GM18907 (cell line): Measurements from ENCODE around the gene C9.
"Not testable (repeated sequence)": the region's sequence is repeated elsewhere in the genome, so short reads cannot be mapped to it uniquely, and the experiment has no call there.

Source experiments
- ATAC-seq: cut with Tn5 transposase; IDR thresholded peaks from one replicate; pipeline ENCODE4 v1.9.1; 2021; ENCODE audit warnings: mild to moderate bottlenecking, moderate library complexity; ENCODE audit not compliant: unreplicated experiment

Gene C9

DNA sequence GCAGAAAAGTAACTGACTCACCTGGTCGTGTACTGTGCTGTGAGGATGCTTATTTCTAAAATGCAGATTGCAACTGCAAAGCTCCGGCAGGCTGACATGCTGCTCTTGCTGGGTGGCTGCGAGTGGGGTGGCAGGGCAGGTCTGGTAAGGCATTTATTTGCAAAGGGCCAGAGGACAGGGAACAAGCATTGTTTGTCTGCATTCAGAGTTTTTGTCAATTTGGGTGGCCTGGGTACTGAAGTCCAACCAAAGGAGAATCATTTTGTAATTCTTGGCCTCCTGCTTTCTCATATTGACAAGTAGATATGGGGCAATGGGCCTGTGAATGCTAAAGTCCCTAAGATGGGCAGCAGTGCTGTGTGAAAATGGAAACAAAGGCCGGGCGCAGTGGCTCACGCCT lies at the start of gene C9:
C9 (minus strand) TSS at position 129 of the 400 bp plus-strand sequence; CDS start at position 98, 31 bp downstream.
- no peak for ATAC-seq

DNA sequence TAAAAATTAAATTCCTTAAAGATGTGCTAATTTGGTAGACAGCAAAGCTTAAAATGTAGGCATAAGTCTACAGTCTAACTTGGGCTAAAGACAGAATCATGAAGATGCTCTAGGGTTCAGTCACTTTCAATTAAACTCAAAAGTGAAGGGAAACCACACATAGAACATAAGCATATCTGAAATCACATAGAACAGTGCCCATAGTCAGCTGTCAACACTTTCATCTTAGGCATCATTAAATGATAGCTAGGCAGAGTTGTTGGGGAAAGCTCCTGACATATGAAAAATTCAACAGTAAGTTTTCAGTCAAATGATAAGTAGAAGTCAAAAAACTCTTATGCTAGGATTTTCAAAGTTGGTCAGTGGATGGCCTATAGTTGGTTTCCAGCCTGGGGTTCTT lies 49.5 kb upstream of the C9 start:
- no peak for ATAC-seq

DNA sequence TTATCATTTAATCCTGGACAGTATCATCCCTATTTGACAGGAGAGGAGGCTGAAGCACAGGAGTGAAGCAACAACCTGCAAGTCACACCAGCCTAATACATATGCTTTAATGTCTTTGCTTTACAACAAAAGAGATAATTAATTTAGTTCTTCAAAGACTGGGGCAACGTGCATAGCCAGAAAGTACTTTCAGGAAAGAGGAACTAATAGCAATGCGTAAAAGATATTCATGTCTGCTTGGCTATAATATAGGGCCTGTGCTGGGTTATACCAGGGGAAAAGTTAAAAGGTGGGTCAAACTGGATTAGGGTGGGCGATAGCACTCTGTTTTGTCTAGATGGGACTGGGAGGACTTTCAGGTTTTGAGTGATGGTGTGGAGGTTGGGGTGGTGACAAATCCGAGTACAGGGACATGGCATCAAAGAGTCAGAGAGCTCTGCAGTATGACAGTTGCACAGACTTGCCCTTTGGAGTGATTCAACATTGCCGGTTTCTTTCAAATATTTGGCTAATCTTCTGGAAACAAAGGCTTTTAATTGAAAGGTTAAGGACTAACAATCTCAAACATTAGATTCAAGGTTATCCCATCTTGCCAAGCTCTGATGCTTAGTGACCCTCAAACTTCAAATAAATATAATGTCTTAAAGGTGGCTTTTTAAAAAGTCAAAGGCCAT lies 48.6 kb upstream of the C9 start:
- no peak for ATAC-seq

DNA sequence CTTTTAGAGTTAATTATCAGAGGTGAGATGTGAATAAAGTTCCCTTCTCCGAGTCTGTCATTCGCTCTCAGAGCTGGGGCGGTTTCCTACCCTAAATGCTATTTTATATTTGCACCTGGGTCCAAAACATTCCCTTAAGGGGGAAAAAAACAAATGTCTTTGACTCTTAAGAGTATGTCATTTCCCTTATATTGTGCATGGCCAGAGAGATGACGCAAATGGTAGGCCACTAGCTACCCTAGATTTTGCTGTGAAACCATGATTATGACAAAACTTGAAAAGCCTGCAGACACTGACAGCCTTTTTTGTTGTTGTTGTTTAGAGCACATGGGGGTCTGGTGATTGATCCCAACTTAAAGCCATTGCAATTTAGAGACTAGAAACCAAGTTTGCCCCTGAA lies 47.7 kb upstream of the C9 start:
- ATAC-seq, result no peak

DNA sequence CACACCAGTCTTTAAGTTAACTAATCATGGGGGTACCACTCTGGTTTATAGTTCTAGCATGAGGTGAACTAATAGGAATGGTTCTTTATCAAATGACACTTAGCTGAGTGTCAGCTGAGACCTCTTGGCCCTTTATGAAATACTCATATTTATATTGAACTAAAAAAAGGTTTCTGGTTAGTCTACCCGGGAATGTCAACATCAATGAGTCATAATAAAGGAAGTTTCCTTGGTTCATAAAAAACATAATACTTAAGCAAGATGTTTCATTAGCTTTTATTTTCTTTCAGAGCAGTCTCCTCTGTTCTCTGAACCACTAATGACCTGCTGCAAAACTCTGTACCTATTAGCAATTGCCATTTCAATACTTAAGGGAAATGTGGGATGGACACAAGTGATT lies 46.8 kb upstream of the C9 start:
- no peak for ATAC-seq

DNA sequence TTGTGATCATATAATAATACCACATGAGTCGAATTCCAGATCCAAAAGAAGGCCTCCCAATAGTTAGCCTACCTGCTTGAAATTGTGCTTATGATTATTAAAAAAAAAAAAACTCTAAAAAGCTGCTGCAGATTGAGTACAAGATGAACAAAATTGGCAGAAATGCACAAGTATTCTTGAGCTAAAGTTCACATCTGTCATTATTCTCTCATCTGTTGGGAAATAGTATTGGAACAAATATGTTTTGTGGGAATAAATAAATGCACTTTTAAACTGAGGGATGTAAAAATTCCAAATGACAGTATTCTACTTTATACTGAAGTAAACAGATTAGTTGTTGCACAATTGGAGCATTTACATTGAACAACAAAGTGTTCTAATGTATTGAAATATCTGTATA lies 44.7 kb upstream of the C9 start:
- no peak for ATAC-seq

DNA sequence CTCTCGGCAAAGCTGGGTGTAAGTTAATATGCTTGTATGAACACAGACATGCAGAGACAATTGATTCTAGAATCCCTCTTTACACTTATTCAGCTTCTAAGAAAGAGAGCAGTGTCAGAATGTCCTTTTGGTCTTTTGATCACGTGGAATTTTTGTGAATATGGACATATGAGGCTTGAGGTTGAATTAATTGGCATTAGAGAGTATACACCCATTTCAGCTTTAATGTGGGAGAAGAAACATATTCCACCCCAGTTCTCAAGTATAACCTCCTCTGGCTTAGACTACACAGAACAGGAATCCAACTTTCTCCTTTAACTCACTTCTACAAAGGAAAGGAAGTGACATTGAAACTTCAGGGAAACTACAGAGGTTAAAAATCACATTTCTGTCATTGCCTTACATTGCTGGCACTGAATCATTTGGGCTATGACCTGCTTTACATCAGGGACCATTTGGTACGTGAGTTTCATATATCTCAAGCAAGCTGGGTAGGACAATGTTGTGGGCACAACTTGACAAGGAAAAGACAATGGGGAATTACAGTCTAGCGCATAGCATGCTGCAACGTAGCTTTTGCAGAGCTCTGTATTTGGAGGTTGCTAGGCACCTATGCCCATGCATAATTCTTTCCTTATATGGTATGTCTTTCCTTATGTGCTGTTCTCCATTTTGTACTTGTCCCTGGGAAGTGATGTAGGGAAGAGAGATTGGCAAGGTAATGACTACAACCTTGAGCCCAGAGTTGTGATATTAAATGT lies 41.0 kb upstream of the C9 start:
- no peak for ATAC-seq

DNA sequence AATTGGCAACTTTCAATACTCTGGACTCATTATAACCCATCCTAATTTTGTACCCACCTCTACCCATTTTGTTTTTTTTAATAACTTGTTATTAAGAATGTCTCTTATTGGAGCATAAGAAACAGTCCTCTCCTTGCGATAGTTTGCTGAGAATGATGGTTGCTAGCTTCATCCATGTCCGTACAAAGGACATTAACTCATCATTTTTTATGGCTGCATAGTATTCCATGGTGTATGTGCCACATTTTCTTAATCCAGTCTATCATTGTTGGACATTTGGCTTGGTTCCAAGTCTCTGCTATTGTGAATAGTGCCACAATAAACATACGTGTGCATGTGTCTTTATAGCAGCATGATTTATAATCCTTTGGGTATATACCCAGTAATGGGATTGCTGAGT lies 39.5 kb upstream of the C9 start:
- ATAC-seq, result not testable (repeated sequence)

DNA sequence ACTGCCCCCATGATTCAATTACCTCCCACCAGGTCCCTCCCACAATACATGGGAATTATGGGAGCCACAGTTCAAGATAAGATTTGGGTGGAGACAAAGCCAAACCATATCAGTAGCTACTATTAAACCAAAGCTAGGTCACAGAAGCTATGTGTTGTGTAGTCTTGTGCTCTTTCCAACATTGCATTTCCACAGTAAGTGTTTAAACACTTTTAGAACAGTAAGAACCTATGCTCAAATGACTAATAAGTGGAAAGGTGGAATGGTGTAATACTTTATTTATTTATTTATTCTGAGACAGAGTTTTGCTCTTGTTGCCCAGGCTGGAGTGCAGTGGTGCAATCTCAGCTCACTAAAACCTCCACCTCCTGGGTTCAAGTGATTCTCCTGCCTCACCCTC lies 37.8 kb upstream of the C9 start:
- ATAC-seq, result not testable (repeated sequence)

DNA sequence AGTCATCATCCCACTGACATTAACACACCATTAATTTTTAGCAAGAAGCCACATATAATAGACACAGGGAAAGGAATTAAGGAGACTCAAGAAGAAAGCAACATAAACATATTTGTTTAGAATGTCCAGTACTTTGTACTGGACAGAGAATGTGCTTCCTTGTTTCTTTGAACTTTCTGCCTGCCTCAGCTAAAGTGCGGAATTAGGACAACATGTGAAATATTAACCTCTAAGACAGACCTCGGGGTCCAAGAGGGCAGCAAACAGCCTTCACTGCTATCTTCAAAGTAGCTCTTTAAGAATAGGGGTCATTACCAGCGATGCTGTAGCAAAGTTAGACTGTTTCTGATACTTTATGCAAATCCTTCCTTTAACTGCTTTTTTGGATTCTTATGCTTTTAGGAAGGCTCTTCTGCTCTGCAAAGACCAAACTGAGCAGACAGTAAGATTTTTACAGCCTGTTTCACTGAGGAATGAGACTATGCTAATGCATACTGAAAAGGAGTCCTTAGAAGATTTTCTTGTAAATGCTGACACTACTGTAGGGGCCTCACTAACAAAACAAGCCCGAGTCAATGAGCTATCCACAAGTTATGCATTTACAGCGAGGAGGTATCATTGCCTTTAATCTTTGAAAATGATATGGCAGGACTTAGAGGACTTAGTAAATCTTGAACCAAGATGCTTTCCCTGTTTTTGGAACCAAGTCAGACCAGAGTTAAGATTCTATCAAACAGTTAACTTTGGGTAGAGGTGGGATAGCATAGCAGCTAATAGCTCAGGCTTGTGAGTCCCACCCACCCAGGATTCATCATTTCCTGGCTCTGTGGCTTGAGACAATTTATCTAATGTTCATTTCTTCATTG lies 36.7 kb upstream of the C9 start:
- no peak for ATAC-seq

DNA sequence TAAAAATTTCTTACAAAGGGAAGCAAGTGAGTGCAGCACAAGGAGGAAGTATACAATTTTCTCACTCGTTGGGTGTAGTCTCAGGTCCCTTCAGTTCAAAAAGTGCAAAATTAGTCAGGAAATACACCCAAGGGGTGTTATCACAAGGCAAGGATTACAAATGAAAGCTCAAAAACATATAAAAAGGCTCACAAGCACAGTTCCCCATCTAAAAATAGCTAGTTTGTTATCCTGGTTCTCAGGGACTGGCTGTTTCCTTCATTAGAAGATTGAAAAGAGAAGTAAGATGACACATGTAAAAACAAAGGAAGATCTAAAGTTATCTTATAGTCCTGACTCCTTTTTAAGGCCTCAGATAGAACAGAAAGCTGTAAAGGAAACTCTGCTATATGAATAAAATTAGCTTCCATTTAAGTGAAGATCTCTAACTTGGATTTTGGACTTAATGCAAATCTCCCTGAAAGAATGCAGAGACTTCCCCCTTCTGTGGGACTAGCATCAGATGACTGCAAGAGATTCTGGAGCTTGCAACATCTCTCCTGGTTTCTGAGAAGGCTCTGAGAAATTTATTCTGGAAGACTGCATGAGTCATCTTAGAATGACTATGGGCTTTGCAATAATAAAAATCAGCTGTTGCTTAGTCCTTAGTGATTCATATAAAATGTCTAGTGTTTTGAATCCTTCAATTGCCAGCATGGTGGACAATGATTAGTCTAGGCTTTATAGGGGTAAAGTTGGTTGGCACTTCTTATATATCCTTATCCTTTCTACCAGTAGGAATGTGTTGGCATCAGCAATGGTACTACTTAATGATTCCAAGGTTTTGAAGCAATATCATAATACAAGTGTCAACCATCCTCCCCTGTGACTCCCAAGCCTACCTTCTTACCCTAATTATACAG lies 35.1 kb upstream of the C9 start:
- ATAC-seq, result no peak

DNA sequence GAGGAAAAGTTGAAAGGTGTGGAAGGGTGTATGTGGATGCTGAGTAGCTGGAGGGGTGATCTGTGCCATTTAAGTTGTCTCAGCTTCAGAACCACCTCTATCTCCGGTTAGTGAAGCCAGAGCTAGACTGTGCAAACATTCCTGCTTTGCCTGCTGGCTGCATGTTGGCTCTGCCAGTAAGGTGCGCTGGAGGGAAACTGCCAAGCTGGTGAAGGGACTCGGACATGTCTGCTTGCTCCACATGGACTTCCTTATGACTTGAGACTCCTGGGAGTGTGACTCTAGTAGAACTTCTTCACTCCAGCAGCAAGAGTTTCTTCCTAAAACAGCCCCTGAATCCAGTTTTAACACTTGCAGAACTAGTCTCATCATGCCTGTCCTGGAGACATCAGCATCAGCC lies 32.5 kb upstream of the C9 start:
- ATAC-seq, result no peak

DNA sequence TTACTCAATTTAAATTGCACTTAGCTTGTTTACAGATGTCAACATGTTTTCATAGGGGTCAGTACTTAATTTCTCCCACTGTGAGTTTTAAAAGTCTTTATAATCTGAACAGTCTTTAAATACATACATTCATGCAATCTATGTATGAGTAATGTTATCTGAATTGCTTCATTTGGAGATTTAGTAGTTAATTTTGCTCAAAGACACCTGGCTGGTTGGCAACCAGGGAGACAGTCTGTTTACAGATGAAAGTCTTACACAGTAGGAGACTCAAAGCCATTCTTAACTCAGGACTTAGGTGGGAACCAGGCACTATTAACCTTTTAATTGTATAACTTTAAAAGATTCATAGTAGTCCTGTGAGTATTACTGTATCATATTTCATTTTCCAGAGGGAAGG lies 31.2 kb upstream of the C9 start:
- ATAC-seq, result no peak

DNA sequence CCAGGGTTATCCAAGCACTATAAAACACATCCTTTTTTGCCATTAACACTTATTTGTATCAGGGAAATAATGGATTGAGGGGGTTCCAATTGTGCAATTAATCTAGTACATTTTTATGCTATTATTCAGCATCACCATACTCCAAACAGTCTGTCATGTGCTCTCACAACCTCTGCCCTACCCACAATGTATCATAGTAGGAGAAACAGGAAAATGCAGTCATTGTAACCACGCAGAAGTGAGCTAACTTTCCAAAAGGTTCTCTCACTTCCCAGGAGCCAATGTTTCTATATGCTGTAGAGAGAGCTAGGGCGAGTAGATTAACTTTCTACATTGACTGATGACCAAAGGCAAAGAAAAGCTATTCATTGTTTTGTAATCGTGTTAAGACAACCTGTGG lies 30.7 kb upstream of the C9 start:
- no peak for ATAC-seq

DNA sequence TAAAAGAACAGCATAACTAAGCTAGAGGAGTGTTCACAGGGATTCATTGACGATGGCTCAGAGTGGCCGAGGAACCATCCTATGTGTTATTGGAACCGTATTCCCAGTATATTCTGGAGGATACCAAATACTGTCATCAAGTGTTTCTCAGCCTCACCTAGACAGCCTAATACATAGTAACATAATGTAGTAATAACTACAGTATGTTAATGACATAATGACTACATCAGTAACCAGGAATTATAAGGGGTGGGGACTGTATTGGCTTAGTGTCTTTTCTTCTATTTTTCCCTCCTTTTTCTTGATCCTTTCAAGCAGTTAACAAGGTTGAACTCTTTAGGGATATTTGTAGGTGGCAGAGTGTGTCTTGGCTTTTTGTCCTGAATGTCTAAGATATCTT lies 26.6 kb upstream of the C9 start:
- ATAC-seq, result no peak

DNA sequence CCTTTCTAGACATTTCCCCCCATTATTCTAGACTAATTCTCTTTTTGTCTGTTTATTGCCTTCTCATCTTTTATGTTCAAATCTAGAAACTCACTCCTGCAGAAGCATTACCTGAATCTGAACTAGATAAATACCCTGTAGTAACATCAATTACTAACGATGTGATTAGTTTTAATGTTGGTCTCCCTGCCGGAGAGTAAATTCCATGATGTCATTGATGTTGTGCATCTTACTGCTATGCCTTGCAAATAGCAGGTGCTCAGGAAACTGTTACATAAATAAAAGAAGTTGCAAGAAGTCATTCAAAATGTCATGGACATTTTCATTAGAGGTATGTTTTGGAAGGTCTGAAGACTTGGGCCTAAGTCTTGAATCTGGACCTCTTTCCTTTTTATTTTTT lies 23.0 kb upstream of the C9 start:
- ATAC-seq, result no peak

DNA sequence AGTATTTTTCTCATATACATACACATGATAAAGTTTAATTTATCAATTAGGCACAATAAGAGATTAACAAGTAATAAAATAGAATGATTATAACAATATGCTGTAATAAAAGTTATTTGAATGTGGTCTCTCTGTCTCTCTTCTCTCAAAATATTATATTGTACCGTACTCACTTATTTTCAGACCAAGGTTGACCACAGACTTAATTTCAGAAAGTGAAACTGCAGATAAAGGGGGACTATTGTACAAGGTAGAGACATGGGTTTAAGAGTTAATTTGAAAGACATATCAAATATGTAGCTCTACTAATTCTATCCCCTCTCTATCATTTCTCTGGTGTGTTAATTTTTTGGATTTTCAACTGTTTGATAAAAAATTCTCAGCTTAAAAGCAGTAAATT lies 20.0 kb upstream of the C9 start:
- ATAC-seq, result no peak

DNA sequence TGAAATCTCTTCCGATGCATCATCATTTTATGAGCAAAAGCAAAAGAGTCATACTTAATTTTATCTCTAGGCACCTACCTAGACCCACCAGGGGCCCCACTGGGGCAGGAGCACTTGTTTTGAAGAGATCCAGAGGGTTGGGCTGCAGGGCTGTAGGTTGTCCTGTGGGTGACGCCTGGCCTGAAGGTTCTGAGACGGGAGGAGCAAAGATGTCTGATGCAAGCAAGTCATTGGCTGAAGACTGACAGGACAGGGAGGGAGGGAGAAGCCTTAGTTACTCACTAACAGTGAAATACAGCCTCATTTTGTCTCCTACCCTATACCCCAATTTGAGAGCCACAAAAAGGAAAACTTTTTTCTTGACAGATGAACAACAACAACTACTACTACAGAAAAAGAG lies 17.1 kb upstream of the C9 start:
- no peak for ATAC-seq

DNA sequence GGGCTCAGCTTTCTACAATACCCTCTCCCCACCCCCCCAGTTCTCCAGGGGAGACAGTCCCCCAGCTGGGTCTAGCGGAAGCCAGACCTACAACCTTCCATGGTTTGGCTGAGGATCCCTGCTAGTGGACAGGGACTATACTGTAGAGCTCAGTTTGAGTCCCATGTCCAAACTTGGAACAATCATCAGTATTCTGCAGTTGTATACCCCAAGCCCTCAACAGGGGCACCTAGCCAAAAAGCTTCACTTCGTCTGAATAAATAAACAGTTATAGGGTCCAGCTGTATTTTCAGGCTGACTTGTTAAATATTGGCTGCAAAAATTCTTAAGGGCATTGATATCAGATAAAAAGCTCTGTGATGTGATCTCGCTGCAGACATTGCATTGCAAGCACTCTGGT lies 15.4 kb upstream of the C9 start:
- no peak for ATAC-seq

DNA sequence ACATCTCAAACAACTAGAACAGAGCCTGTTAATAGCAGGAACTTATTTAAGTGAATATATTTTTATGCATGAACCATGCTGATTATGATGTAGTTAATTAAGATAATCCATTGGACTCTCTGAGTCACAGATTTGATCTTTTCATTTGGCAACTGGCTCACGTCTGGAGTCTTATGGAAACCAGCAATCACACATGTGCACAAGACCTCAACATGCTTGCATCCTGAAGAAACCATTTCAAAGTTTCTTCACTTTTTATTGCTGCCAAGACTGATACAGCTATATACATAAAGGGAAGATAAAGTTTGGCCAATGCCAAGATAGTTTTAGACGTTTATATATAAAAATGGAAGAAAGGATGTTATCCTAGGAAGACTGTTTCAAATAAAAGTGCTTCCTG lies 13.3 kb upstream of the C9 start:
- ATAC-seq, result no peak

DNA sequence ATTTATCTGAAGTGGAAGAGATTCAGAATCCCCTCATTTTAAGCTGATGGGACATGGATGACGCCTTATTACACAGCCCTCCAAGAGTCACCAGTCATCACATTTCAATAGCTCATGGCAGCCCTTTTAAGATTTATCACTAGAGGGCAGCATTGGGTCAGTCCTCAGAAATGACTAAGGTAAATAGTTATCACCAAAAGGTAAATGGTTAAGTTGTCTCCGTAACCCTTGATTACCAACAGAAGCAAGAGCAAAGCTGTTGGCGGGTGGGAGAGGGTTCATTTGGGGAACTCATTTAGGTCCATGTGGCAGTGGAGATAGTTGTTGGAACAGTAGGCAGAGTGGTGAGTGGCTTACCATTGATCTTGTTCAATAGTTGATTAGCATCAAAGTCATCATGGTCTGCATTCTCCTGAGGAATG lies 12.0 kb upstream of the C9 start:
- peak; percentile 86 for ATAC-seq
